Stimulated activated CD8-positive, alpha-beta memory T cell treated with anti-CD3 and anti-CD28 coated beads, Interleukin-2, amount 100 ng/mL, for 1 hour (primary cell): Measurements from ENCODE around the gene GLI2.

Experiments used
- DNase-seq, 2 donors: peaks; one replicate each; pipeline ENCODE4 v3.0.0-alpha.2; 2020; ENCODE audit warnings: low read depth in 2 of 2

Gene GLI2

GRCh38 chr2:120737340-120738101 is 1.9 kb downstream of the GLI2 start:
- no peak for DNase-seq

- DNase-seq, result no peak
Measured at GRCh38 chr2:120738117-120738516, 2.4 kb downstream of the GLI2 start.

GRCh38 chr2:120738786-120739437 is 3.2 kb downstream of the GLI2 start:
- DNase-seq, result no peak

- DNase-seq, result no peak
Measured at GRCh38 chr2:120739438-120740090, 3.9 kb downstream of the GLI2 start.

GRCh38 chr2:120740375-120740764 is 4.7 kb downstream of the GLI2 start:
- no peak for DNase-seq

GRCh38 chr2:120740765-120741524 is 5.3 kb downstream of the GLI2 start:
- DNase-seq, result no peak

GRCh38 chr2:120741571-120742561 is 6.2 kb downstream of the GLI2 start:
- no peak for DNase-seq

- DNase-seq, result no peak
Measured at GRCh38 chr2:120743657-120744056, 8.0 kb downstream of the GLI2 start.

GRCh38 chr2:120744817-120745216 is 9.1 kb downstream of the GLI2 start:
- no peak for DNase-seq

- no peak for DNase-seq
Measured at GRCh38 chr2:120745420-120746111, 9.9 kb downstream of the GLI2 start.

- DNase-seq, result no peak
Measured at GRCh38 chr2:120746144-120746543, 10.5 kb downstream of the GLI2 start.

GRCh38 chr2:120747281-120747680 is 11.6 kb downstream of the GLI2 start:
- no peak for DNase-seq

GRCh38 chr2:120747706-120748105 is 12.0 kb downstream of the GLI2 start:
- DNase-seq, result no peak

- no peak for DNase-seq
Measured at GRCh38 chr2:120748310-120748709, 12.6 kb downstream of the GLI2 start.

GRCh38 chr2:120748741-120749140 is 13.1 kb downstream of the GLI2 start:
- DNase-seq, result no peak

- no peak for DNase-seq
Measured at GRCh38 chr2:120749506-120750431, 14.1 kb downstream of the GLI2 start.

- no peak for DNase-seq
Measured at GRCh38 chr2:120750488-120751210, 15.0 kb downstream of the GLI2 start.

- no peak for DNase-seq
Measured at GRCh38 chr2:120751553-120751952, 15.9 kb downstream of the GLI2 start.
